ENCODE measurements around the gene AMH. TPM values are rescaled to one million over a fixed set of nuclear protein-coding genes. Genes with fewer than 3 reads are reported as not detected.

The AMH gene
- total RNA-seq, 4 donors from 2014 or later = 0.95 to 4.7 (median 1.6) TPM; not detected in 1

DNA sequence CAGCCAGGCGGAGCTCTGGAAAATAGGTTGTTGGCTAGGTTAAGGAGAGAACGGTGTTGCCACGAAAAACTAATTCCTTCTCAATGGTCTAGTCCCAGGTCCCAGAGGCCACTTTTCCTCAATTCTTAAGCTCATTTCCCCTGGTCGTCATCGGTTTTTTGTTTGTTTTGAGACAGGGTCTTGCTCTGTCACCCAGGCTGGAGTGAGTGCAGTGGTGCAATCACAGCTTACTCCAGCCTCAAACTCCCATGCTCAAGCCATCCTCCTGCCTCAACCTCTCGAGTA, 11.3 kb upstream of the AMH start:
- TF ChIP-seq POLR2A (IDR thresholded peaks at IDR 0.05) = no peak
- TF ChIP-seq, protein P1, sequence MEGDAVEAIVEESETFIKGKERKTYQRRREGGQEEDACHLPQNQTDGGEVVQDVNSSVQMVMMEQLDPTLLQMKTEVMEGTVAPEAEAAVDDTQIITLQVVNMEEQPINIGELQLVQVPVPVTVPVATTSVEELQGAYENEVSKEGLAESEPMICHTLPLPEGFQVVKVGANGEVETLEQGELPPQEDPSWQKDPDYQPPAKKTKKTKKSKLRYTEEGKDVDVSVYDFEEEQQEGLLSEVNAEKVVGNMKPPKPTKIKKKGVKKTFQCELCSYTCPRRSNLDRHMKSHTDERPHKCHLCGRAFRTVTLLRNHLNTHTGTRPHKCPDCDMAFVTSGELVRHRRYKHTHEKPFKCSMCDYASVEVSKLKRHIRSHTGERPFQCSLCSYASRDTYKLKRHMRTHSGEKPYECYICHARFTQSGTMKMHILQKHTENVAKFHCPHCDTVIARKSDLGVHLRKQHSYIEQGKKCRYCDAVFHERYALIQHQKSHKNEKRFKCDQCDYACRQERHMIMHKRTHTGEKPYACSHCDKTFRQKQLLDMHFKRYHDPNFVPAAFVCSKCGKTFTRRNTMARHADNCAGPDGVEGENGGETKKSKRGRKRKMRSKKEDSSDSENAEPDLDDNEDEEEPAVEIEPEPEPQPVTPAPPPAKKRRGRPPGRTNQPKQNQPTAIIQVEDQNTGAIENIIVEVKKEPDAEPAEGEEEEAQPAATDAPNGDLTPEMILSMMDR (IDR thresholded peaks at IDR 0.05) = no peak
- peak overlapping the region in 3 of 4 donors; percentile 83 to 98 (median 90) for H3K4me3 ChIP-seq
- H3K4me1 ChIP-seq = peaks cover 18 to 81% (median 45%) of the 10 kb centered on the region in 4 donors
- no peaks in the 10 kb centered on the region for H3K9me3 ChIP-seq
- peaks cover 0 to 13% (median 0%) of the 10 kb centered on the region in 3 donors for H3K36me3 ChIP-seq
- peak overlapping the region in 2 of 4 donors; percentile 92 to 94 for H3K27ac ChIP-seq
- no peaks in the 10 kb centered on the region for H3K27me3 ChIP-seq
- no peak for DNase-seq

DNA sequence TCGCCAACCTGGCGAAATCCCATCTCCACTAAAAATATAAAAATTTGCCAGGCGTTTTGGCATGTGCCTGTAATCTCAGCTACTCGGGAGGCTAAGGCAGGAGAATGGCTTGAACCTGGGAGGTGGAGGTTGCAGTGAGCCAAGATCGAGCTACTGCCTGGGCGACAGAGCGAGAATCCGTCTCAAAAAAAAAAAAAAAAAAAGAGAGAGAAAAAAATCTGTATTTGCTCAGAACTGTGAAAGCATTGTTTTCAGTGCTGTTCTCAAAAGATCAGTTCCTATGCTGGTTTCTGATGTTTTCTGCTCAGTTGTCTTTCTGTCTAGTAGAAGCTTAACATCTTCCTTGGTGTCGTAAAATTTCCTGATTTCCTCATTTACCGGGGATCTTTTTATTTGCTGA, 9.9 kb upstream of the AMH start:
- Histone ChIP-seq H3K27ac (peak overlapping the region in 1 of 4 donors; percentile 71), H3K4me1 (peaks cover 17 to 78% (median 45%) of the 10 kb centered on the region in 4 donors), H3K4me3 (peak overlapping the region in 1 of 4 donors; percentile 4), H3K27me3 (no peaks in the 10 kb centered on the region), H3K9me3 (no peaks in the 10 kb centered on the region), H3K36me3 (peaks cover 0 to 9% (median 0%) of the 10 kb centered on the region in 3 donors)
- TF ChIP-seq, protein P1 (IDR thresholded peaks at IDR 0.05) = no peak
- TF ChIP-seq POLR2A (IDR thresholded peaks at IDR 0.05) = no peak
- no peak for DNase-seq

DNA sequence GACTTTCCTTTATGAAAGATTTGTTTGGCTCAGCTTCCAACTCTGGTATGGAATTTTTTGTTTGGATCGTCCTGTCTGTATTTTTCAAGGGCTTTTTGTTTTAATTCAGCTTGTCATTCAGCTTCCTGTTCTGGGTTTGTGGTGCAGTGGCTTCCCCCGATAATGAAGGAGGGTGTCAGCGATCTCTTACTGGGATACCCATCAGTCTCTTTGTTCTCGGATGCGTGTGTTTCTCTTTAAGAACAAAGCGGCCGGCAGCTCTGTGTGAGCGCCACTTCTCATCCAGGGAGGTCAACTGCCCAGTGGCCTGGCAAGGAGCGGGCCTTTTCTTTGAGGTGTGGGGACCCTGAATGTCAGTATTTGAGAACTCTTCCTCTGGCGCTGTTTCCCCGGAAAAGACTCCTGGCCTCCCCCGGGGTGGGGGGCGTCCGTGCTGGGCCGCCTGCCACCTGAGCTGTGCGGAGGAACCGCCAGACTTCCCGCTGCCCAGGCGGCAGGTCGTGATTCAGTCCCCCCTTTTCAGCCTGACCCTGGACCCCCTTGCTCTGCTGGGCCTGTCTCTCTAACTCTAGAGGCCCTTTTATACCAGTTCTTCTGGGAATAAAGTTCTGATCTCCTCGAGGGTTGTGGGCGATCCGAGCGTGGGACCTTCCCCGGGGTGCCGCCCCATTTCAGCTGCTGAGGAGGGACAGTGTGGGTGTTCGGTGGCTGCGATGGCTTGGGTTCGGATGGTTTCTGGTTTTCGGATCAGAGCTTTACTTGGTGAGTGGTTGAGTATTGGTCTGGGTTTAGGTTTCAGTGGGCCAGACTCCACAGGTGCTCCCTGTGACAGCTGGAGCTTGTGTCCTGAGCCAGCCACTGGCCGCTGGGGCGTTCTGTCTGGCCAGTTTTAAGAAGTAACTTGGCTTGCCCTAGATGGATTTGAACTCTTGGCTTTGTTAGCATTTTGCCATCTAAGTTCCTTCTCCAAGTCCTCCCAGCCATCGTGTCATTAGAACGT, 9.1 kb upstream of the AMH start:
- Histone ChIP-seq H3K4me1 (peaks cover 18 to 71% (median 40%) of the 10 kb centered on the region in 4 donors), H3K4me3 (peak overlapping the region; percentile 20 to 41 (median 30)), H3K36me3 (peaks cover 0 to 18% (median 0%) of the 10 kb centered on the region in 3 donors)

DNA sequence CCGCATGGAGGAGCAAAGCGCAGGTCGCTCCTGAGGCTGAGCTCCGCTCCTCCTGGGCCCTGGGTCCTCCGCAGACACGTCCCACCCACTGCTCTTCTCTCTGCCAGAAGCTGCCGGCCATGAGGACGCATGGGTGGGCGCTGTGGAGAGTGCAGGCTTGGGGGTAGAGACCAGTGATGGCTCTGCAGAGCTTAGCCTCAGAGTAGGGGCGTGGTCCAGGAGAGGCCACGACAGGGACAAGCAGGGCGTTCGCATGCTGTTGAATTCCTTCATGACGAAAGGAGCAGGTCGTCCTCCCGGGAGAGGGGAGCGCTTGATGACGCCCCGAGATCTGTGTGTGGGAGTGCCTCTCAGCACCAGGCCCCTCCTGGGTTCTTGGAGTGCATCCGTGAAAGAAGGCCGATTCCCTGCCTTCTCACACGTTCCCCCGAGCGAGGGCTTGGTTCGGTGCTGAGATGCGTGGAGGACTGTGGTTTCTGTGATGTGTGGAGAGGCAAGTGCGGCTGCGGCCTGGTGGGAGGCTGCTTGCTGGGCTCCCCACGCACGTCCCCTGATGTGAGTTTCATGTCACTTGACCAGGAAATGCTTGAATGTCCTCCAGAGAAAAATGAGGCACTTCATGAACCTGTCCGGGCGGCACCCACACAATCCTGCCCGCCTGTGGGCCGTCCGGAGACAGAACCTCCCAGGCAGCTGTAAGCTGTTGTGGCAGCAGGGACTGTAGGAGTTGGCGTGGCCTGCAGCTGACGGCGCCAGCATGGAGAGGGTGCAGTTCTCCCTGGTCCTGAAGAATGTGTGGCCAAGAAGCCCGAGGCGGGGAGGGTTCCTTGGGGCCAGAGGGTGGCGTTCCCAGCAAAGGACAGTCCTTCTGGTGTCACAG, 8.0 kb upstream of the AMH start:
- H3K27ac ChIP-seq = peak overlapping the region; percentile 8 to 74 (median 72)
- H3K9me3 ChIP-seq = no peaks in the 10 kb centered on the region
- DNase-seq = no peak
- TF ChIP-seq, protein P1 (IDR thresholded peaks at IDR 0.05) = peak in 1 of 6 experiments; percentile 2
- no peak for TF ChIP-seq POLR2A (IDR thresholded peaks at IDR 0.05)
- H3K36me3 ChIP-seq = peaks cover 0 to 29% (median 0%) of the 10 kb centered on the region in 3 donors
- H3K4me1 ChIP-seq = peaks cover 18 to 69% (median 38%) of the 10 kb centered on the region in 4 donors
- no peaks in the 10 kb centered on the region for H3K27me3 ChIP-seq
- peak overlapping the region in 2 of 4 donors; percentile 3 to 33 for H3K4me3 ChIP-seq

More for the DNA sequence above, 9.1 kb upstream of the AMH start:
- Histone ChIP-seq H3K27ac (peak overlapping the region; percentile 34 to 74 (median 72)), H3K9me3 (no peaks in the 10 kb centered on the region), H3K27me3 (no peaks in the 10 kb centered on the region)
- TF ChIP-seq, protein P1 (IDR thresholded peaks at IDR 0.05) = no peak
- no peak for TF ChIP-seq POLR2A (IDR thresholded peaks at IDR 0.05)
- DNase-seq = peak in 2 of 3 donors; percentile 53 to 66

DNA sequence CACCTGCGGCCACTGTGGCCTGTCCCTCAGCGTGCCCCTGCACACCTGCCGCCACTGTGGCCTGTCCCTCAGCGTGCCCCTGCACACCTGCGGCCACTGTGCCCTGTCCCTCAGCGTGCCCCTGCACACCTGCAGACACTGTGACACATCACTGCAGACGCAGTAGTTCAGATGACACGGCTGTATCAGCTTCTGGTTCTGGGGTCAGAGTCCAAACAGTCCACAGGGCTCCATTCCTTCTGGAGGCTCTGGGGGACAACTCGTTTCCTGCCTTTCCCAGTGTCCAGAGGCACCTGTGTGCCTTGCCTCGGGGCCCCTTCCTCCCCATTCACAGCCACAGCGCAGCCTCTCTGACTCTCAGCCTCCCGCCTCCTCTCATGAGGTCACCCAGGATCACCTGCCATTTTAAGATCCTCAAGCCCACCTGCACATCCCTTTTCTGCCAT, 7.0 kb upstream of the AMH start:
- H3K9me3 ChIP-seq = no peaks in the 10 kb centered on the region
- peaks cover 0 to 38% (median 0%) of the 10 kb centered on the region in 3 donors for H3K36me3 ChIP-seq
- peak in 2 of 3 donors; percentile 77 to 88 for DNase-seq
- H3K27me3 ChIP-seq = no peaks in the 10 kb centered on the region
- H3K27ac ChIP-seq = peak overlapping the region in 3 of 4 donors; percentile 56 to 74 (median 74)
- peaks cover 18 to 69% (median 38%) of the 10 kb centered on the region in 4 donors for H3K4me1 ChIP-seq
- no peak overlapping the region for H3K4me3 ChIP-seq
- TF ChIP-seq POLR2A (IDR thresholded peaks at IDR 0.05) = peak; percentile 62 to 73
- TF ChIP-seq, protein P1 (IDR thresholded peaks at IDR 0.05) = peak in 1 of 6 experiments; percentile 7

Measured in Peyer's patch (tissue), 4 donors.